Lung microvascular endothelial cell (primary cell): Measurements from ENCODE around the gene IFIT1. TPM values are rescaled to one million over a fixed set of nuclear protein-coding genes. Genes with fewer than 3 reads are reported as not detected.
"Not testable (repeated sequence)": the region's sequence is repeated elsewhere in the genome, so short reads cannot be mapped to it uniquely, and the experiment has no call there.

Experiments
- DNase-seq, 2 donors: peaks; one replicate each; pipeline versions ENCODE4 v3.0.0 to v3.0.0-alpha.2; 2010; ENCODE audit warnings: low read depth in 2 of 2
- total RNA-seq: library from RNA; depleted of rRNA; stranded (reverse); fragments of >200 nt; gene quantifications from 2 replicates; pipeline ENCODE4 v1.2.1, GENCODE V29; 2014

The IFIT1 gene
- total RNA-seq, 1 donor from 2014 or later: 0.20 TPM

GRCh38 chr10:89398003-89398749, 5.8 kb downstream of the IFIT1 start:
- peak in 1 of 2 donors; percentile 46 for DNase-seq

- no peak for DNase-seq
These were observed 7.5 kb downstream of the IFIT1 start for GRCh38 chr10:89399956-89400355.

- no peak for DNase-seq
These were observed 10.6 kb downstream of the IFIT1 start for GRCh38 chr10:89403043-89403442.

- no peak for DNase-seq
These were observed 12.0 kb downstream of the IFIT1 start for GRCh38 chr10:89404104-89405047.

- DNase-seq: not testable (repeated sequence)
These were observed 13.8 kb downstream of the IFIT1 start for GRCh38 chr10:89406178-89406577.

GRCh38 chr10:89407792-89408191, 15.4 kb downstream of the IFIT1 start:
- DNase-seq: not testable (repeated sequence)

- DNase-seq: not testable (repeated sequence)
These were observed 16.9 kb downstream of the IFIT1 start for GRCh38 chr10:89409282-89409681.

GRCh38 chr10:89410551-89410950, 18.1 kb downstream of the IFIT1 start:
- DNase-seq: not testable (repeated sequence)

GRCh38 chr10:89411135-89411534, 18.7 kb downstream of the IFIT1 start:
- not testable (repeated sequence) for DNase-seq

GRCh38 chr10:89412276-89412675, 19.9 kb downstream of the IFIT1 start:
- not testable (repeated sequence) for DNase-seq

GRCh38 chr10:89413398-89413912, 21.0 kb downstream of the IFIT1 start:
- no peak for DNase-seq

- peak; percentile 78 to 84 for DNase-seq
These were observed 21.9 kb downstream of the IFIT1 start, which contains the start of gene IFIT5 for GRCh38 chr10:89414146-89414878. Gene IFIT5 (plus strand): TSS chr10:89414568. CDS start chr10:89414799, 231 bp downstream.

- peak; percentile 46 to 54 for DNase-seq
These were observed 22.7 kb downstream of the IFIT1 start for GRCh38 chr10:89414879-89415821.

GRCh38 chr10:89416465-89416864, 24.0 kb downstream of the IFIT1 start:
- no peak for DNase-seq

- DNase-seq: peak; percentile 25 to 26
These were observed 27.1 kb downstream of the IFIT1 start for GRCh38 chr10:89419548-89419947.

- DNase-seq: no peak
These were observed 28.6 kb downstream of the IFIT1 start for GRCh38 chr10:89421018-89421476.

GRCh38 chr10:89425000-89425399, 32.6 kb downstream of the IFIT1 start:
- DNase-seq: no peak

- peak; percentile 69 to 70 for DNase-seq
These were observed 33.9 kb downstream of the IFIT1 start for GRCh38 chr10:89426230-89426868.

- peak in 1 of 2 donors; percentile 47 for DNase-seq
These were observed 35.2 kb downstream of the IFIT1 start for GRCh38 chr10:89427629-89428028.
